Fibroblast of skin of right quadriceps (primary cell): ENCODE results near the gene CCSER2.
A peak's percentile ranks its signal among the peaks of the same experiment; 100 is the strongest.

Source experiments
- DNase-seq: peaks from one replicate; pipeline ENCODE4 v3.0.0-alpha.2; 2013

CCSER2 gene

DNA sequence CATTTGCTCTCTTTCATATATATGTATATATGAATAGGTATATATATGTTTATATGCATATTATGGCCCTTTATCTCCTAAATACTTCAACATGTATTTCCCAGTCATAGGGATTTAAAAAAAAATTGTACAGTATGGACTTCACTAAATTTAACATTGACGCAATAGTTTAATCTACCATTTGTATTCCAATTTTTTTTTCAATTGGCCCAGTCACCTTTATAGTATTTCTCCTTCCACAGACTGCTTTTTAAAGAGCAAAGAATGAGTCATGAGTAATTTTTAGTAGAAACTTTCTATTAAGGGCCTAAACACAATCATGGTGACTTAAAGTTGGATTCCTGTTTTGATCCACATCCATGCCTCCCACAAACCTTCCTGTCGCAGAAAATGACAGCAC, 20.5 kb downstream of the CCSER2 start:
- DNase-seq, result peak; percentile 74

DNA sequence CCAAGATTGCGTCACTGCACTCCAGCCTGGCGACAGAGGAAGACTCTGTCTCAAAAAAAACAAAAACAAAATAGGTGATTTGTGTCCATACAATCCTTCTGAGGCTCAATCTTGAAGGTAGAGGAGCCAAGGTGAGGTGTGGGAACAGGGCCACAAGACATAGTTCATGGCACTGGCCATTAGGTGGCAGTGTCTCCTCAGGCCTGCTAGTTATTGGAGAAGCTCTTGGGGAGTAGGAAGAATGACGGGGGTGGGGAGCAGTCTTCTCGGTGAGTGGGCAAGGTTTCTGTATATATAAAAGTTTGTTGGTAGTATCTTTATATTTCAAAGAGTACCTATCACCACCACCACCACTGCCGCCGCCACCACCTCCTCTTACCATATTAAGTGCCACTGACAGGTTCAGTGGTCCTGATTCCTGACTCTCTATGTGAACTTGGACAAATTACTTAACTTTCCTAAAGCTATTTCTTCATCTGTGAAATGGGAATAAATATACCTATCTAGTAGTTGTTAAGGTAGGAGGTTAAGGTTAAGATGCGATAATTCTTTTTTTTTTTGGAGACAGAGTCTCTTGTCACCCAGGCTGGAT, 24.0 kb downstream of the CCSER2 start:
- peak; percentile 59 for DNase-seq

DNA sequence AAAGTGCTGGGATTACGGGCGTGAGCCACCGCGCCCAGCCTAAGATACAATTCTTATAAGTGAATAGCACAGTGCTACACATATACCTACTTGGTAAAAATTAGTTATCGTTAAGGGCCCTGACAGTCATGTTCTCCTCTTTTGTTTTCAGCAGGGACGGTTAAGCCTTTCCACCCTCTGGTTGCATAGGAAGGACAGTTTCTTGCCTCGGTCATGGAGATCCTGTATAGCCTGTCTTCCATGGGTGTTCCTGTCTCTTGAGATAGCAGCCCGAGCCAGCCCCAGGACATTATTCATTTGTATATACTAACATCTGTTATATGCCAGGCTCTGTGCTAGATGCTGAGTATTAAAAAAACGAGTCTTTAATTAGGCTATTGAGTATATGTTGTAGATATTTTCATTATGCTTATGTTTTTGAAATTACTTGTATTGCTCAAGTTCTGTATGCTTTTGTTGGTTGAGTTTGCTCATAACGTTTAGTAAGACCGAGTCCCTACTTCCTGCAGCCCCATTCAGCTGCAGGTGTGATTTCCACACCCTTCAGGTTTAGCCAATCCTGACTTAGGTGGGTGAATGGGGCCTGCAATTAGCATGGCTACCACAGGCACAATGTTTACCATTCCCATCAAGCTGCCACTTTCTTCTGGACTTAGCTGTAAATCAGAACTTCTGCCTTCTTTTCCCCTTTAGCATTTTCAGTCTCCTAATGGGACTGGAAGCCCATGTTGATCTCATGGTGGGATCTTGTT, 24.8 kb downstream of the CCSER2 start:
- no peak for DNase-seq

- DNase-seq, result no peak
These were observed 26.2 kb downstream of the CCSER2 start for GRCh38 chr10:84354623-84355022.

DNA sequence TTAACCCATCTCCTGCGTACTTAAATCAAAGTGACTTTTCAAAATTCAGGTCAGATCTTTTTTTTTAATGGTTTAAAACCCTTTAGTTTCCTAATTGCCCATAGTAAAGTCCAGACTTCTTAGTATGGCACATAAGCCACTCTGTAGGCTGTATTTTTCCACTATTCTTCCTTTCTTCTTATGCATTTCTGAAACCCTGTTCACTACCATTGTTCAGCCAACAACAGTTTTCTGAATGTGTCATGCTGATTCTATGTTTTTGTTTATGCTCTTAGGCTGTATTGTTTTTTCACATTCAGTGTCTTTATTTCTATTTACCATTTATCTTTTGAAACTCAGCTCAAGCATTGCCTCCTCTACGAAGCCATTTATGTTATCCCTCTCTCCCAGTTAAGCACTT, 26.7 kb downstream of the CCSER2 start:
- DNase-seq, result no peak

- DNase-seq, result no peak
These were observed 28.5 kb downstream of the CCSER2 start for GRCh38 chr10:84356928-84357327.

- DNase-seq, result no peak
These were observed 30.4 kb downstream of the CCSER2 start for GRCh38 chr10:84358743-84359142.

GRCh38 chr10:84360637-84361365, 32.4 kb downstream of the CCSER2 start:
- DNase-seq, result peak; percentile 23

GRCh38 chr10:84365335-84365881, 37.0 kb downstream of the CCSER2 start:
- DNase-seq, result no peak

DNA sequence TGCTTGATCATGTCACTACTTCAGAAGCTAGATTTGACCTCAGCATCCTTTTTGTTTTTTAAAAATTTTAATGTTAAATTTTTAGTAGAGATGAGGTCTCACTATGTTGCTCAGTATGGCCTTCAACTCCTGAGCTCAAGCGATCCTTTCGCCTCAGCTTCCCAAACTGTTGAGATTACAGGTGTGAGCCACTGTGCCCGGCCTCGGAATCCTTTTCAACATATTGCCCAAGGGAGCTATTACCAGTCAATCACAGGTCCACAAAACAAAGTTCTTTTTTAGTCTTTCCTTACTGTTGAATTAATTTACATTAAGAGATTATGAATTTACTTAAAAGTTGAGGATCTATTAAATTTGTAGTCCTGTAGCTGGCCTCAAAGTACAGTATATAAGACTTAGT, 37.7 kb downstream of the CCSER2 start:
- no peak for DNase-seq

- no peak for DNase-seq
These were observed 38.9 kb downstream of the CCSER2 start for GRCh38 chr10:84367256-84367655.

- no peak for DNase-seq
These were observed 40.4 kb downstream of the CCSER2 start for GRCh38 chr10:84368828-84369227.

DNA sequence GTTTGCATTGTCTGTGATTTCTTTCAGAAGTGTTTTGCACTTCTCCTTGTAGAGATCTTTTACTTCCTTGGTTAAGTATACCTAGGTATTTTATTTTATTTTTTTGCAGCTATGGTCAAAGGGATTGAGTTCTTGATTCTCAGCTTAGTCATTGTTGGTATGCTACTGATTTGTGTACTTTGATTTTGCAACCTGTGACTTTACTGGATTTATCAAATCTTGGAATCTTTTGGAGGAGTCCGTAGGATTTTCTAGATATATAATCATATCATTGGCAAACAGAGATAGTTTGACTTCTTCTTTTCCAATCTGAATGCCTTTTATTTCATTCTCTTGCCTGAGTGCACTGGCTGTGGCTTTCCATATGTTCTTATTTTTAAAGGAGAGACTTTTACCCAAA, 41.9 kb downstream of the CCSER2 start:
- DNase-seq, result no peak

- DNase-seq, result no peak
These were observed 43.6 kb downstream of the CCSER2 start for GRCh38 chr10:84371944-84372343.

GRCh38 chr10:84373000-84373399, 44.6 kb downstream of the CCSER2 start:
- DNase-seq, result no peak

DNA sequence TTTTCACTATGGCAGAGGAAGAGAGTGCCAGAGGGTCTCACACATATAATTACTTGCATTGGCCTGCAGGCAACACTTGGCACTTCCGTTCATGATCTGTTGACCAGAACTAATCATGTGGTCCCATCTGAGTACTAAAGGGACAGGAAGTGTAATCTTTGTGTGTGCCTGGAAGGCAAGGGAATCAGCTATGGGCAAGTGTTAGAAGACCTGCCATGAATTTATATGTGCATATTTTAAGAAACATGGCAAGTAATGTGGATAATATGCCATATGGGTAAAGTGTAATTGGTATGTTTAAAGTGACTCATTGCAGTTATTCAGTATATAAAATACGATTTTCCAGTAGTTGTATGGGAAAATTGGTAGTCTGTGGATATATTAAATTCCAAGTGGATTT, 46.1 kb downstream of the CCSER2 start:
- DNase-seq, result no peak

GRCh38 chr10:84375011-84375410, 46.6 kb downstream of the CCSER2 start:
- peak; percentile 49 for DNase-seq

GRCh38 chr10:84375881-84376280, 47.5 kb downstream of the CCSER2 start:
- DNase-seq, result no peak

DNA sequence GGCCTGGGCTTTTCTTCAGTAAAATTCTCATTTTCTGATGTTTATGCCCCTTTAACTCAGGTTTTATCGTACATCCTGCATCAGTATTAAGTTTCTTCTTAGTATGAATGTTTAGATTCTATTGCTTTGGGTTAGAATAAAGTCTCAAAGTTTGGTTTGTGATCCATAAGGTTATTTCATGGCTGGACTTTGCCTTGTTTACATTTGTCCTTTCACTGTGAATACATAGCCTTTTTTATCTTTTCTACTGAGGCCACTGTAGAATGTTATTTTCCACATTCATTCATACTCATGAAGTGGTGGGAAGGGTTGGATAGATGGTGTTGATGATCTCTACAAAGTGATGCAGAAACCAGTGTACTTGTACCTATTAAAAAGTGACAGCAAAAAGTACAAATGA, 59.8 kb downstream of the CCSER2 start:
- no peak for DNase-seq

DNA sequence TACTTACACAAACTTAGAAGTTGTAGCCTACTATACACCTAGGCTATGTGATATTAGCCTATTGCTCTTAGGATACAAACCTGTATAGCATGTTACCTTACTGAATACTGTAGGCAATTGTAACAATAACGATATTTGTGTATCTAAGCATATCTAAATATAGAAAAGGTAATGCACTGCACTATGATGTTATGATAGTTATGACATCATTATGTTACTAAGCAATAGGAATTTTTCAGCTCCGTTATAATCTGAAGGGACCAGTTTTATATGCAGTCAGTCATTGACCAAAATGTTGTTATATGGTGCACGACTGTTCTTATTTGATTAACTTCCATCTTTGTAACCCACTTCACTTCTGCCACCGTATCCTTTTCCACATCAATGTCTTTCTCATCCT, 62.0 kb downstream of the CCSER2 start:
- DNase-seq, result no peak

- no peak for DNase-seq
These were observed 62.9 kb downstream of the CCSER2 start for GRCh38 chr10:84391326-84391725.

GRCh38 chr10:84392181-84392580, 63.8 kb downstream of the CCSER2 start:
- DNase-seq, result no peak

GRCh38 chr10:84395581-84395980, 67.2 kb downstream of the CCSER2 start:
- DNase-seq, result no peak

- no peak for DNase-seq
These were observed 69.4 kb downstream of the CCSER2 start for GRCh38 chr10:84397735-84398144.
